Measurements from ENCODE around the gene FAM227A.

- TF ChIP-seq GLI4 (CRISPR knock-in tag; IDR thresholded peaks at IDR 0.05; ENCODE audit: borderline replicate concordance) (no peak), MZF1 (CRISPR knock-in tag; IDR thresholded peaks at IDR 0.05; ENCODE audit: borderline replicate concordance) (no peak), NCOA1 (CRISPR knock-in tag; IDR thresholded peaks at IDR 0.05) (no peak), CTCF (CRISPR knock-in tag; IDR thresholded peaks at IDR 0.05) (no peak), YY1 (IDR thresholded peaks at IDR 0.05; ENCODE audit: insufficient read depth, insufficient replicate concordance, low read depth, low read length) (no peak), HNRNPK (IDR thresholded peaks at IDR 0.05; ENCODE audit: low read depth, low read length, poor library complexity, severe bottlenecking) (no peak), GATA4 (IDR thresholded peaks at IDR 0.05; ENCODE audit: borderline replicate concordance, low read depth) (no peak), SP2 (CRISPR knock-in tag; IDR thresholded peaks at IDR 0.05) (no peak), ARNTL (CRISPR knock-in tag; IDR thresholded peaks at IDR 0.05) (no peak), ZNF580 (CRISPR knock-in tag; IDR thresholded peaks at IDR 0.05; ENCODE audit: borderline replicate concordance, low read depth) (no peak), HNF4G (IDR thresholded peaks at IDR 0.05; ENCODE audit: borderline replicate concordance, low read depth, low read length) (no peak), HNF4G (CRISPR knock-in tag; IDR thresholded peaks at IDR 0.05; ENCODE audit: borderline replicate concordance, low read depth) (no peak), NR2C2 (CRISPR knock-in tag; IDR thresholded peaks at IDR 0.05; ENCODE audit: borderline replicate concordance) (no peak), KDM5A (IDR thresholded peaks at IDR 0.05; ENCODE audit: borderline replicate concordance, low read length) (no peak)
These were observed 46.0 kb downstream of the FAM227A start for GRCh38 chr22:38610234-38610633.

Measured in HepG2 (cell line).